Activated naive CD8-positive, alpha-beta T cell treated with anti-CD3 and anti-CD28 coated beads, Interleukin-2, amount 50 U/mL, for 24 hours (primary cell): Measurements from ENCODE around the gene LARGE2.

Experiments used
- ATAC-seq: fragments of 150-1000 bp; cut with Tn5 transposase; one replicate; pipeline ENCODE4 v1.10.0; 2021
- DNase-seq: peaks from one replicate; pipeline ENCODE4 v3.0.0; 2021
- H3K27ac Mint-ChIP-seq: one replicate; pipeline ENCODE4 v1.8.0; 2021; ENCODE audit warnings: mild to moderate bottlenecking, mixed read lengths
- H3K27me3 Mint-ChIP-seq: one replicate; pipeline ENCODE4 v1.8.0; 2021; ENCODE audit warnings: mixed read lengths
- H3K36me3 Mint-ChIP-seq: one replicate; pipeline ENCODE4 v1.8.0; 2021; ENCODE audit warnings: low read depth, mixed read lengths
- H3K4me1 Mint-ChIP-seq: one replicate; pipeline ENCODE4 v1.8.0; 2021; ENCODE audit warnings: mixed read lengths
- H3K4me3 Mint-ChIP-seq: one replicate; pipeline ENCODE4 v1.8.0; 2021; ENCODE audit warnings: mild to moderate bottlenecking, moderate library complexity, mixed read lengths
- H3K9me3 Mint-ChIP-seq: one replicate; pipeline ENCODE4 v1.8.0; 2021; ENCODE audit warnings: mixed read lengths

Gene LARGE2

GRCh38 chr11:45917623-45918330 lies 4.7 kb upstream of the LARGE2 start, which contains the start of gene PEX16:
Gene PEX16, minus strand, starts transcription at chr11:45917877. Its CDS starts 66 bp downstream, at chr11:45917811.
- H3K27me3 Mint-ChIP-seq: peaks cover 4% of the 10 kb centered on the region
- peaks cover 7% of the 10 kb centered on the region for H3K36me3 Mint-ChIP-seq
- H3K4me1 Mint-ChIP-seq: peaks cover 34% of the 10 kb centered on the region
- peak; percentile 95 for ATAC-seq
- no peaks in the 10 kb centered on the region for H3K9me3 Mint-ChIP-seq
- peak within 1 kb of the TSS; percentile 95 for H3K27ac Mint-ChIP-seq
- DNase-seq: peak; percentile 94
- H3K4me3 Mint-ChIP-seq: peak within 1 kb of the TSS; percentile 94

GRCh38 chr11:45918331-45918941 lies 4.0 kb upstream of the LARGE2 start:
- Mint-ChIP-seq H3K27me3 (peaks cover 7% of the 10 kb centered on the region), H3K4me3 (peak overlapping the region; percentile 94), H3K27ac (peak overlapping the region; percentile 95), H3K4me1 (peaks cover 37% of the 10 kb centered on the region), H3K9me3 (no peaks in the 10 kb centered on the region), H3K36me3 (peaks cover 7% of the 10 kb centered on the region)
- DNase-seq: peak; percentile 83
- peak; percentile 31 for ATAC-seq

GRCh38 chr11:45918962-45919675 lies 3.3 kb upstream of the LARGE2 start:
- Mint-ChIP-seq H3K9me3 (no peaks in the 10 kb centered on the region), H3K27me3 (peaks cover 10% of the 10 kb centered on the region), H3K36me3 (peaks cover 5% of the 10 kb centered on the region), H3K4me1 (peaks cover 40% of the 10 kb centered on the region), H3K4me3 (peak overlapping the region; percentile 94), H3K27ac (no peak overlapping the region)
- no peak for DNase-seq
- no peak for ATAC-seq

GRCh38 chr11:45919806-45920530 lies 2.5 kb upstream of the LARGE2 start:
- no peak for ATAC-seq

GRCh38 chr11:45920531-45921477 lies 1.7 kb upstream of the LARGE2 start:
- Mint-ChIP-seq H3K36me3 (peaks cover 5% of the 10 kb centered on the region), H3K9me3 (no peaks in the 10 kb centered on the region), H3K27me3 (peaks cover 13% of the 10 kb centered on the region), H3K27ac (no peak overlapping the region), H3K4me3 (no peak overlapping the region), H3K4me1 (peaks cover 39% of the 10 kb centered on the region)
- no peak for DNase-seq
- ATAC-seq: no peak

More at GRCh38 chr11:45919806-45920530, 2.5 kb upstream of the LARGE2 start:
- H3K4me3 Mint-ChIP-seq: no peak overlapping the region
- no peak overlapping the region for H3K27ac Mint-ChIP-seq
- H3K4me1 Mint-ChIP-seq: peaks cover 42% of the 10 kb centered on the region
- H3K36me3 Mint-ChIP-seq: peaks cover 5% of the 10 kb centered on the region
- no peaks in the 10 kb centered on the region for H3K9me3 Mint-ChIP-seq
- peaks cover 13% of the 10 kb centered on the region for H3K27me3 Mint-ChIP-seq
- no peak for DNase-seq

- H3K4me1 Mint-ChIP-seq: peaks cover 31% of the 10 kb centered on the region
- no peaks in the 10 kb centered on the region for H3K36me3 Mint-ChIP-seq
- no peak for DNase-seq
- H3K27me3 Mint-ChIP-seq: peaks cover 13% of the 10 kb centered on the region
- H3K9me3 Mint-ChIP-seq: no peaks in the 10 kb centered on the region
- no peak for ATAC-seq
- H3K27ac Mint-ChIP-seq: peak overlapping the region; percentile 18
- peak overlapping the region; percentile 27 for H3K4me3 Mint-ChIP-seq
Measured at GRCh38 chr11:45921561-45922424, 663 bp upstream of the LARGE2 start.

GRCh38 chr11:45924036-45924915 lies 1.8 kb downstream of the LARGE2 start:
- no peaks in the 10 kb centered on the region for H3K36me3 Mint-ChIP-seq
- no peak for DNase-seq
- peak overlapping the region; percentile 53 for H3K4me3 Mint-ChIP-seq
- H3K27me3 Mint-ChIP-seq: peaks cover 13% of the 10 kb centered on the region
- H3K4me1 Mint-ChIP-seq: peaks cover 15% of the 10 kb centered on the region
- no peaks in the 10 kb centered on the region for H3K9me3 Mint-ChIP-seq
- ATAC-seq: no peak
- no peak overlapping the region for H3K27ac Mint-ChIP-seq

- Mint-ChIP-seq H3K4me3 (no peak overlapping the region), H3K36me3 (no peaks in the 10 kb centered on the region), H3K9me3 (no peaks in the 10 kb centered on the region), H3K27me3 (peaks cover 13% of the 10 kb centered on the region), H3K4me1 (peaks cover 18% of the 10 kb centered on the region), H3K27ac (no peak overlapping the region)
- DNase-seq (no peak), ATAC-seq (no peak)
Measured at GRCh38 chr11:45924927-45925326, 2.5 kb downstream of the LARGE2 start.

GRCh38 chr11:45925550-45925949 lies 3.1 kb downstream of the LARGE2 start:
- DNase-seq: no peak
- peaks cover 13% of the 10 kb centered on the region for H3K27me3 Mint-ChIP-seq
- no peaks in the 10 kb centered on the region for H3K36me3 Mint-ChIP-seq
- H3K27ac Mint-ChIP-seq: no peak overlapping the region
- H3K9me3 Mint-ChIP-seq: no peaks in the 10 kb centered on the region
- H3K4me1 Mint-ChIP-seq: peaks cover 24% of the 10 kb centered on the region
- no peak for ATAC-seq
- no peak overlapping the region for H3K4me3 Mint-ChIP-seq

- H3K4me3 Mint-ChIP-seq: no peak overlapping the region
- ATAC-seq: no peak
- no peak overlapping the region for H3K27ac Mint-ChIP-seq
- H3K9me3 Mint-ChIP-seq: no peaks in the 10 kb centered on the region
- peaks cover 27% of the 10 kb centered on the region for H3K4me1 Mint-ChIP-seq
- DNase-seq: peak; percentile 1
- H3K36me3 Mint-ChIP-seq: no peaks in the 10 kb centered on the region
- peaks cover 13% of the 10 kb centered on the region for H3K27me3 Mint-ChIP-seq
Measured at GRCh38 chr11:45926001-45926401, 3.5 kb downstream of the LARGE2 start.

- no peak overlapping the region for H3K4me3 Mint-ChIP-seq
- H3K27me3 Mint-ChIP-seq: peaks cover 10% of the 10 kb centered on the region
- ATAC-seq (no peak), DNase-seq (peak; percentile 1)
- no peaks in the 10 kb centered on the region for H3K9me3 Mint-ChIP-seq
- H3K4me1 Mint-ChIP-seq: peaks cover 30% of the 10 kb centered on the region
- no peak overlapping the region for H3K27ac Mint-ChIP-seq
- H3K36me3 Mint-ChIP-seq: no peaks in the 10 kb centered on the region
Measured at GRCh38 chr11:45926536-45927331, 4.3 kb downstream of the LARGE2 start.

- peaks cover 10% of the 10 kb centered on the region for H3K27me3 Mint-ChIP-seq
- H3K4me1 Mint-ChIP-seq: peaks cover 30% of the 10 kb centered on the region
- H3K36me3 Mint-ChIP-seq: no peaks in the 10 kb centered on the region
- DNase-seq: no peak
- no peaks in the 10 kb centered on the region for H3K9me3 Mint-ChIP-seq
- H3K4me3 Mint-ChIP-seq: no peak overlapping the region
- ATAC-seq: no peak
- peak overlapping the region; percentile 57 for H3K27ac Mint-ChIP-seq
Measured at GRCh38 chr11:45927332-45927683, 4.9 kb downstream of the LARGE2 start.
